Ascending aorta (tissue), 2 donors: ENCODE data around the gene ANKRD11. TPM values are rescaled to one million over a fixed set of nuclear protein-coding genes. Genes with fewer than 3 reads are reported as not detected.
A peak's percentile ranks its signal among the peaks of the same experiment; 100 is the strongest.

ENCODE experiments used
- DNase-seq, 2 donors: peaks; one replicate each; pipeline ENCODE4 v3.0.0-alpha.2; 2019; ENCODE audit warnings: low spot score in 2 of 2
- H3K27ac ChIP-seq, 2 donors: fragments of 200-600 bp; sonication (generic); one replicate each; pipeline ENCODE4 v1.5.1; 2016 to 2017; ENCODE audit warnings: mild to moderate bottlenecking in 1 of 2
- H3K27me3 ChIP-seq: fragments of 200-600 bp; sonication (generic); one replicate; pipeline ENCODE4 v1.5.1; 2017
- H3K36me3 ChIP-seq, 2 donors: fragments of 200-600 bp; sonication (generic); one replicate each; pipeline ENCODE4 v1.5.1; 2016
- H3K4me1 ChIP-seq, 2 donors: fragments of 200-600 bp; sonication (generic); one replicate each; pipeline ENCODE4 v1.5.1; 2016 to 2017; ENCODE audit warnings: mild to moderate bottlenecking in 1 of 2
- H3K4me3 ChIP-seq, 2 donors: fragments of 200-600 bp; sonication (generic); one replicate each; pipeline ENCODE4 v1.5.1; 2016 to 2017; ENCODE audit warnings: mild to moderate bottlenecking in 1 of 2
- H3K9me3 ChIP-seq, 2 donors: fragments of 200-600 bp; sonication (generic); one replicate each; pipeline ENCODE4 v1.5.1; 2016
- CTCF ChIP-seq, 3 experiments: fragments of 200-600 bp in 2 of 3; fragments of 450-650 bp in 1 of 3; sonication (generic) in 2 of 3; IDR thresholded peaks; one replicate each; pipeline ENCODE4 v1.5.1; 2016 to 2019; ENCODE audit warnings: antibody characterized with exemption in 3 of 3, mild to moderate bottlenecking in 1 of 3, moderate library complexity in 1 of 3
- intact Hi-C: fragments of 100-400 bp; cut with DNase I; formaldehyde crosslinking; loops from one replicate; pipeline ENCODE4 v1.15.1; 2023
- total RNA-seq: library from RNA; depleted of rRNA; stranded (reverse); fragments of >200 nt; gene quantifications from one replicate; pipeline ENCODE4 v1.1.0, GENCODE V29; 2016

Gene ANKRD11
- total RNA-seq, 1 donor from 2014 or later: 124 TPM

GRCh38 chr16:89506113-89506504 lies 15.7 kb upstream of the ANKRD11 start:
- intact Hi-C loops: loop anchor here (5.0 kb wide), 4 partner anchors 51 to 264 kb away; partner anchors contain the start of genes CHMP1A and SPATA33
- TF ChIP-seq CTCF (IDR thresholded peaks at IDR 0.05): no peak
- H3K4me1 ChIP-seq: peaks cover 8 to 24% of the 10 kb centered on the region in 2 donors
- H3K4me3 ChIP-seq: peak overlapping the region in 1 of 2 donors; percentile 9
- no peaks in the 10 kb centered on the region for H3K27me3 ChIP-seq
- no peak for DNase-seq
- peaks cover 9 to 10% of the 10 kb centered on the region in 2 donors for H3K36me3 ChIP-seq
- peak overlapping the region; percentile 17 to 19 for H3K27ac ChIP-seq
- H3K9me3 ChIP-seq: no peaks in the 10 kb centered on the region

GRCh38 chr16:89505204-89506112 lies 15.1 kb upstream of the ANKRD11 start:
- Histone ChIP-seq H3K36me3 (peaks cover 2 to 3% of the 10 kb centered on the region in 2 donors), H3K27me3 (no peaks in the 10 kb centered on the region), H3K4me1 (peaks cover 8 to 24% of the 10 kb centered on the region in 2 donors), H3K27ac (peak overlapping the region; percentile 54 to 62), H3K9me3 (no peaks in the 10 kb centered on the region), H3K4me3 (peak overlapping the region in 1 of 2 donors; percentile 9)
- DNase-seq: peak; percentile 71 to 93
- TF ChIP-seq CTCF (IDR thresholded peaks at IDR 0.05): no peak
- intact Hi-C loops: loop anchor here (5.0 kb wide), 4 partner anchors 52 to 263 kb away; partner anchors contain the start of genes CHMP1A and SPATA33

GRCh38 chr16:89504091-89504490 lies 13.7 kb upstream of the ANKRD11 start:
- no peak overlapping the region for H3K27ac ChIP-seq
- intact Hi-C loops: no loop called here
- H3K36me3 ChIP-seq: no peaks in the 10 kb centered on the region
- TF ChIP-seq CTCF (IDR thresholded peaks at IDR 0.05): no peak
- H3K4me1 ChIP-seq: peaks cover 4 to 13% of the 10 kb centered on the region in 2 donors
- no peaks in the 10 kb centered on the region for H3K27me3 ChIP-seq
- H3K4me3 ChIP-seq: no peak overlapping the region
- DNase-seq: no peak
- H3K9me3 ChIP-seq: no peaks in the 10 kb centered on the region

- Histone ChIP-seq H3K9me3 (no peaks in the 10 kb centered on the region), H3K4me1 (peaks cover 0 to 9% of the 10 kb centered on the region in 2 donors), H3K4me3 (no peak overlapping the region), H3K27ac (no peak overlapping the region), H3K36me3 (peaks cover 0 to 3% of the 10 kb centered on the region in 2 donors), H3K27me3 (no peaks in the 10 kb centered on the region)
- intact Hi-C loops: no loop called here
- no peak for DNase-seq
- no peak for TF ChIP-seq CTCF (IDR thresholded peaks at IDR 0.05)
These were observed 11.9 kb upstream of the ANKRD11 start for GRCh38 chr16:89502081-89502843.

- TF ChIP-seq CTCF (IDR thresholded peaks at IDR 0.05): no peak
- DNase-seq: no peak
- Histone ChIP-seq H3K4me3 (no peak overlapping the region), H3K4me1 (no peaks in the 10 kb centered on the region), H3K36me3 (peaks cover 0 to 3% of the 10 kb centered on the region in 2 donors), H3K9me3 (no peaks in the 10 kb centered on the region), H3K27ac (no peak overlapping the region), H3K27me3 (no peaks in the 10 kb centered on the region)
- intact Hi-C loops: no loop called here
These were observed 9.4 kb upstream of the ANKRD11 start for GRCh38 chr16:89499767-89500166.
